T-cell (primary cell): ENCODE data around the gene NPAS3. TPM values are rescaled to one million over a fixed set of nuclear protein-coding genes. Genes with fewer than 3 reads are reported as not detected.

Experiments used
- ATAC-seq, 4 experiments: fragments of 200-7000 bp in 3 of 4; fragments of 150-1000 bp in 1 of 4; cut with Tn5 transposase; replicated peaks in 1 of 4; 1 replicate in 3 of 4; 2 replicates in 1 of 4; pipeline ENCODE4 v1.10.0; 2021; ENCODE audit warnings: moderate library complexity in 3 of 4, mild to moderate bottlenecking in 2 of 4, moderate number of reproducible peaks in 1 of 4
- CTCF ChIA-PET, 2 donors: fragments of 300-600 bp; sonication (Branson Sonifier 250); formaldehyde crosslinking; loops; one replicate each; lab custom pipeline; 2022; ENCODE audit warnings: antibody characterized with exemption in 2 of 2; lab: Charles Lee
- POLR2A ChIA-PET, 2 donors: fragments of 300-600 bp; sonication (Branson Sonifier 250); formaldehyde crosslinking; loops; one replicate each; lab custom pipeline; 2022; ENCODE audit warnings: antibody characterized with exemption in 2 of 2; lab: Charles Lee
- DNase-seq, 35 experiments: peaks; one replicate each; pipeline versions ENCODE4 v3.0.0 to v3.0.0-alpha.2; 2013 to 2023
- H3K27ac ChIP-seq: one replicate; pipeline ENCODE4 v1.5.1; 2013; ENCODE audit warnings: low read length
- H3K27me3 ChIP-seq, 2 experiments: replicated peaks in 1 of 2; 1 replicate in 1 of 2; 2 replicates in 1 of 2; pipeline versions ENCODE4 v1.6.1 to v1.7.0; 2013; ENCODE audit warnings: low read length in 1 of 2, mixed read lengths in 1 of 2; ENCODE audit not compliant: control insufficient read depth in 2 of 2, insufficient read depth in 2 of 2; ENCODE audit errors: extremely low read depth in 1 of 2
- H3K36me3 ChIP-seq, 2 donors: 1 replicate in 1 of 2; 2 replicates in 1 of 2; pipeline versions ENCODE4 v1.6.1 to v1.7.0; 2013; ENCODE audit warnings: low read length in 1 of 2; ENCODE audit not compliant: control insufficient read depth in 2 of 2, insufficient read depth in 1 of 2; ENCODE audit errors: extremely low read depth in 1 of 2
- H3K4me1 ChIP-seq, 2 experiments: 1 replicate in 1 of 2; 2 replicates in 1 of 2; pipeline versions ENCODE4 v1.6.1 to v1.7.0; 2013; ENCODE audit warnings: low read length in 2 of 2, mixed read lengths in 1 of 2; ENCODE audit not compliant: insufficient read depth in 2 of 2, control insufficient read depth in 1 of 2; ENCODE audit errors: extremely low read depth in 1 of 2
- H3K4me3 ChIP-seq, 2 donors: 1 replicate in 1 of 2; 2 replicates in 1 of 2; pipeline versions ENCODE4 v1.5.1 to v1.7.0; 2013; ENCODE audit warnings: mild to moderate bottlenecking in 2 of 2, low read length in 1 of 2, moderate library complexity in 1 of 2; ENCODE audit not compliant: control insufficient read depth in 1 of 2; ENCODE audit errors: extremely low read depth in 1 of 2
- H3K9me3 ChIP-seq: 2 replicates; pipeline ENCODE4 v1.7.0; 2013
- H3K27ac Mint-ChIP-seq, 2 donors: one replicate each; pipeline ENCODE4 v1.8.0; 2020 to 2021; ENCODE audit warnings: mild to moderate bottlenecking in 2 of 2, mixed read lengths in 2 of 2
- H3K27me3 Mint-ChIP-seq, 2 donors: one replicate each; pipeline ENCODE4 v1.8.0; 2021 to 2022; ENCODE audit warnings: mixed read lengths in 2 of 2
- H3K36me3 Mint-ChIP-seq: one replicate; pipeline ENCODE4 v1.8.0; 2021; ENCODE audit warnings: mixed read lengths
- H3K4me1 Mint-ChIP-seq, 3 donors: one replicate each; pipeline ENCODE4 v1.8.0; 2020 to 2022; ENCODE audit warnings: mixed read lengths in 3 of 3, mild to moderate bottlenecking in 1 of 3
- H3K4me3 Mint-ChIP-seq, 3 donors: one replicate each; pipeline ENCODE4 v1.8.0; 2020 to 2022; ENCODE audit warnings: mild to moderate bottlenecking in 3 of 3, mixed read lengths in 3 of 3, moderate library complexity in 3 of 3
- H3K9me3 Mint-ChIP-seq, 3 donors: one replicate each; pipeline ENCODE4 v1.8.0; 2020 to 2022; ENCODE audit warnings: mixed read lengths in 3 of 3
- WGBS: methylation state at CpG from one replicate; pipeline ENCODE4 v1.1.5; 2013; ENCODE audit warnings: missing lambda C conversion rate; ENCODE audit not compliant: insufficient coverage; 5-methylcytosine and 5-hydroxymethylcytosine counted together
- total RNA-seq, 35 experiments: library from RNA in 6 of 35; stranded (reverse) in 6 of 35; fragments of 120-200 nt in 1 of 35; gene quantifications; one replicate each; pipeline versions ENCODE4 v1.2.1 to v1.2.4 and lab custom pipeline; 2013 to 2026

Gene NPAS3
- total RNA-seq, 5 donors from 2014 or later (not counting 1 experiment from before 2014, with no cell fraction given) = 0.10 TPM; not detected in 4

DNA sequence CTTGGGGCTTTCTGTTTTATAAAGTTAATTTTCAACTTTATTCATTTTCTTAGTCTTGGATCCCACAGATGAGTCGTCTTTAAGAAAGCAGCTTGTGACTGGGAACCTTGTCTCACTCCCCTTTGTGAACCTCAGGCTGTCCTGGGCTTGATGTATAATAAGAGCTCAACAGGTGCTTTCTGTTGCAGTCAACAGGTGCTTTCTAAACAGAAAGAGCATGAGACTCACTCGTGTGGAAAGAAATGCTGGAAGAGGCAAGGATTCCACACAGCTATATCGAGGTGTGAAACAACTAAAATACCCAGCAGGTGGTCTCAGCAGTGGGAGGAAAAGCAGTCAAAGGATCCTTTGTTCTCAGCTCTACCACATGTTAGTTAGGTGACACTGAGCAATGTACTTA, 613.3 kb downstream of the NPAS3 start:
- H3K27ac Mint-ChIP-seq = no peak overlapping the region
- POLR2A ChIA-PET = no interaction called here
- no peaks in the 10 kb centered on the region for H3K9me3 Mint-ChIP-seq
- H3K36me3 Mint-ChIP-seq = no peaks in the 10 kb centered on the region
- no peaks in the 10 kb centered on the region for H3K9me3 ChIP-seq
- H3K4me3 ChIP-seq = no peak overlapping the region
- ATAC-seq (no peak), DNase-seq (no peak)
- CTCF ChIA-PET = no interaction called here
- H3K27me3 ChIP-seq = no peaks in the 10 kb centered on the region
- no peaks in the 10 kb centered on the region for H3K4me1 ChIP-seq
- H3K36me3 ChIP-seq = no peaks in the 10 kb centered on the region
- no peaks in the 10 kb centered on the region for H3K4me1 Mint-ChIP-seq
- H3K4me3 Mint-ChIP-seq = no peak overlapping the region
- 56% methylated on average over 1 of the region's 3 CpGs for WGBS
- no peaks in the 10 kb centered on the region for H3K27me3 Mint-ChIP-seq
- no peak overlapping the region for H3K27ac ChIP-seq

DNA sequence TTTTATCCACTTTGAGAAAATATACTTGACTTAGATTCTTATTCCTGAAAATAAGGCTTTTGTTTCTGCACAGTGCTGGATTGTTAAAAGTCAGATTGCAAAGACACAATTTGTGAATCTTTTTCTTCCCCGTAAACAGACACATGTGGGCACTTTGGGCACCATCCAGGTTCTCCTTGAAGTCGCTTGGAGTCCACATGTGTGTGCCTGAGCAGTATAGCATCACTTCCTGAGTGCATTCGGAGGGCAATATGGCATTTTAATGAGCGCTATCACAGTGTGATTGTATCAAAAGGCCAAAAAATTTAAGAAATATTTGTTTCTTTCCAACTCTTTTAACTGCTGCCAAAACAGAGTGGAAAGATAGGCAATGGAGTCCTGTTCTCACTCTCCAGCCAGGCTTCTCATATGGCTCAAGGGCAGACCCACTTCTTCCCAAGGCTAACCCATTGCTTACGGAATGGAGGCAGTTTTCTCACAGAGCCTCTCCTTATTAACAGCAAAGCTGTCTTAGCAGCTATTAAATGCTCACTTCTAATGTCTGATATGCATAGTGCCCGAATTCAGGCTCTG, 615.1 kb downstream of the NPAS3 start:
- DNase-seq (no peak), ATAC-seq (no peak)
- POLR2A ChIA-PET = no interaction called here
- Mint-ChIP-seq H3K9me3 (no peaks in the 10 kb centered on the region), H3K4me1 (no peaks in the 10 kb centered on the region), H3K4me3 (no peak overlapping the region), H3K36me3 (no peaks in the 10 kb centered on the region), H3K27me3 (no peaks in the 10 kb centered on the region), H3K27ac (no peak overlapping the region)
- H3K4me1 ChIP-seq = no peaks in the 10 kb centered on the region
- WGBS = 46% methylated on average over 3 of the region's 6 CpGs
- H3K27ac ChIP-seq = no peak overlapping the region
- CTCF ChIA-PET = no interaction called here
- no peak overlapping the region for H3K4me3 ChIP-seq
- H3K27me3 ChIP-seq = no peaks in the 10 kb centered on the region
- H3K9me3 ChIP-seq = no peaks in the 10 kb centered on the region
- H3K36me3 ChIP-seq = no peaks in the 10 kb centered on the region

DNA sequence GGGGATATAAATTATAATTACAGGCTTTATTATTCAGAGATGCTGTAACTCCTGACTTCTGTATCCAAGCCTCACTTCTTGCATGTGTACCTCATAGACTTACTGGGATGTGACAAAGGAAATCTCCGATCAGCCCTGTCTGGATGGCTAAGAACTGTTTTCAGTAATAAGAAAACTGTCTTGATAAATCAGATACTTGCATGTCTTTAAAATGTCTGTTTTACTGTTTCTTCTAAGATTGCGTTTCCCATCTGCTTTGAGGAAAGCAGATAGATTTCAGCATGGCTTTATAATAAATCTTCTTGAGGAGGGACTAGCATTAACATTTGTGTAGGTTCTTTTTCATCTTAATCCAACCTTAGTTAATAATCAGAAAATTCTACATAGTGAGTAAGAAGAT, 616.3 kb downstream of the NPAS3 start:
- DNase-seq = no peak
- ChIA-PET CTCF (no interaction called here), POLR2A (no interaction called here)
- WGBS = no CpG with 5 or more reads among the region's 2 CpGs
- peaks cover 0 to 3% (median 0%) of the 10 kb centered on the region in 3 donors for H3K9me3 Mint-ChIP-seq
- H3K36me3 Mint-ChIP-seq = no peaks in the 10 kb centered on the region
- no peak for ATAC-seq
- H3K9me3 ChIP-seq = no peaks in the 10 kb centered on the region
- no peak overlapping the region for H3K27ac Mint-ChIP-seq
- H3K4me3 Mint-ChIP-seq = no peak overlapping the region
- no peak overlapping the region for H3K27ac ChIP-seq
- H3K4me1 Mint-ChIP-seq = no peaks in the 10 kb centered on the region
- H3K27me3 Mint-ChIP-seq = peaks cover 0 to 1% of the 10 kb centered on the region in 2 donors
- no peaks in the 10 kb centered on the region for H3K27me3 ChIP-seq
- H3K4me3 ChIP-seq = no peak overlapping the region
- no peaks in the 10 kb centered on the region for H3K36me3 ChIP-seq
- H3K4me1 ChIP-seq = no peaks in the 10 kb centered on the region

DNA sequence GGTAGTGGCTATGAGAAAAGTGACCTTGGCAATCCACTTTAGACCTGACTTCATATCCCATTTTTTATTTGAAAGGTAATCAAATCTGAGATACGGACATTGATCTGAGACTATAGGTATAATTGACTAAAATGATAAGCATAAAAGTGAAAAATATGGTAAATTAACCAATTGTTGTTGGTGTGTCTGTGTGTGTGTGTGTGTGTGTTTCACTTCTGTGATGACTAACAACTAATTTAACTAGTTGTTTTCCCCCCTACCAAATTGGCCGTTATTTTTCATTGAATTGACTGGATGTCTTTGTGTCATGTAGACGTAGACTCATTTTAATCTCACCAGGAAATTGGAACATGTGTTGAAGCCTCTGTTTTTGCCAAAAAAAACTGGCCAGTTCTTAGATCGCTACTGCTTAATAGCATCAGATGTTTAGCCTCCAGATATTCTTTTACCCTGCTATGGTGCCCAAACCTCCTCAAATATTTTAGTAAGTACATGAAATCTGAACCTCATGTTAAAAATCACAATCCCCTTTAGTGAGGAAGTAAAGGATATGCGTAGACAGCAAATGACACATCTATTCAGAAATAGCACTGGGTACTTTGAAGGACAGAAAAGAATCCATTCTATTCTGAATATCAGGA, 617.2 kb downstream of the NPAS3 start:
- H3K27ac Mint-ChIP-seq = no peak overlapping the region
- no peak overlapping the region for H3K27ac ChIP-seq
- H3K4me3 Mint-ChIP-seq = no peak overlapping the region
- H3K4me1 Mint-ChIP-seq = no peaks in the 10 kb centered on the region
- H3K27me3 ChIP-seq = no peaks in the 10 kb centered on the region
- H3K4me1 ChIP-seq = no peaks in the 10 kb centered on the region
- no peak for ATAC-seq
- DNase-seq = no peak
- peaks cover 1 to 3% of the 10 kb centered on the region in 2 donors for H3K27me3 Mint-ChIP-seq
- H3K9me3 ChIP-seq = no peaks in the 10 kb centered on the region
- ChIA-PET CTCF (no interaction called here), POLR2A (no interaction called here)
- H3K4me3 ChIP-seq = no peak overlapping the region
- no peaks in the 10 kb centered on the region for H3K36me3 Mint-ChIP-seq
- H3K36me3 ChIP-seq = no peaks in the 10 kb centered on the region
- WGBS = no CpG with 5 or more reads among the region's 5 CpGs
- H3K9me3 Mint-ChIP-seq = peaks cover 0 to 3% (median 0%) of the 10 kb centered on the region in 3 donors

DNA sequence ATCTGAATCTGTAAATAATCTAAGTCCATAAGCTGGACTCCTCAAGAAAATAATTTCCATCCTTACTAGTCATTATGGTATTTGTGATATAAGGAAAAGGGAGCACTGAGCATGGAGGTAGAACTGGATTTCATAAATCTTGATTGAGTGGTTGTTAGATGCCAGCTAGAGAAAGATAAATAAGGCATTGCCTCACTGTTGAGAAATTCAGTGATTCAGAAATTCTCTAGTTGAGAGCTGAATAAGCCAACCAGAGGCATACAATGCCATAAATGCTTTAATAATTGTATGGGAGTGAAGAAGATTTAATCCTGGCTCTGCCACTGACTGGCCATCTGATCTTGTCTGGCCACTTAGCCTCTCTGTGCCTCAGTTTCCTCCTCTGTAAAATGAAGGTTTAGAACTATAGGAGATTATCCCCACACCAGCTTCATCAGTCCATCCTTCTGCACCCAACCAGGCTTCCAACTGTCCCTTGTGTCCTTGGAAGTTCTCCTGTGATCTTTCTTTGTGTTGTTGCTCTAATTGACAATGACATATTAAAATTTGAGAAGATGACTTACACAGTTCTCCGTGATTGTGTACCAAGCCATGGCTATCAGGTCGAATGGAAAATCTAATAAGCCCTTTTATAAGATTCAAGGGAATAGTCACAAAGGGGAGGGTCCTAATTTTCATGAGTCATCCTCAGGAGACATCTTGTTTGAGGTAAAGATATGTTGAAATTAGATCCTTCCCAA, 617.9 kb downstream of the NPAS3 start:
- CTCF ChIA-PET = no interaction called here
- H3K36me3 Mint-ChIP-seq = no peaks in the 10 kb centered on the region
- no peak for DNase-seq

DNA sequence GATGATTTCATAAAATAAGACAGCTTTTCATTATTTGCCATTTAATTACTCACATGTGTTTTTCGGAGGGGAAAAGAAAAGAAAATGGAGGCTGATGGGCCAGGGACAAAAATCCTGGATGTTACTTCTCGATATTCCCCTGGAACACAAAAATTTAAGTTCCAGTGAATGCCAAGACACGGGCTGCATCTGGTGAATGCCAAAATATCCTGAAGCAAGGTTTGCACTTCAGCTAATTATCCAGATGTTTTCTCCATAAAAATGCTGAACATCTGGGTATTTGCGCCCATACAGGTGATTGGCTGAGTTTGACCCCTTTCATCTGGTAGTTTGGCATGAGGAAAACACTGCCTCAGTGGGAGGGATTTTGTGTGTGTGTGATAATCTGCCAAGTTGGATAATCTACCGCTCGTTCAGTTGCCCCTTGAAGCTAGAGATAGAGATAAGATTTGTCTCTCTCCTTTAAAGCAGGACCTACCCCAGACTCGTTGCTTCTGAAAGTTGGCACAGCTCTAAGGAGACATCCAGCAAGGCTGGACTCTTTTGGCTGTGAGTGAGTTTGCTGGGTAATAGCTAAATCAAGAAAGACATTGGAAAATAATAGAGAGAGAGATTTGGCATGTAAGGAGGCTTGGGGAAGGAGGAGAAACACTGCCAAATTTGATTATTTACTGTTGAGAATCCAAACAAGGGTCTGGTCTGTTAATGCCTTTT, 622.2 kb downstream of the NPAS3 start:
- H3K27ac ChIP-seq = no peak overlapping the region
- Mint-ChIP-seq H3K27me3 (peaks cover 1 to 3% of the 10 kb centered on the region in 2 donors), H3K4me3 (no peak overlapping the region), H3K9me3 (peaks cover 0 to 3% (median 0%) of the 10 kb centered on the region in 3 donors), H3K36me3 (no peaks in the 10 kb centered on the region), H3K27ac (no peak overlapping the region), H3K4me1 (no peaks in the 10 kb centered on the region)
- no peak for ATAC-seq
- WGBS = 87% methylated on average over 3 of the region's 7 CpGs
- CTCF ChIA-PET = no interaction called here
- no peaks in the 10 kb centered on the region for H3K27me3 ChIP-seq
- H3K9me3 ChIP-seq = no peaks in the 10 kb centered on the region
- H3K36me3 ChIP-seq = no peaks in the 10 kb centered on the region
- no peaks in the 10 kb centered on the region for H3K4me1 ChIP-seq
- POLR2A ChIA-PET = no interaction called here
- no peak for DNase-seq
- H3K4me3 ChIP-seq = no peak overlapping the region

More for the DNA sequence above, 617.9 kb downstream of the NPAS3 start:
- Mint-ChIP-seq H3K27ac (no peak overlapping the region), H3K9me3 (peaks cover 0 to 3% (median 0%) of the 10 kb centered on the region in 3 donors), H3K4me1 (no peaks in the 10 kb centered on the region), H3K4me3 (no peak overlapping the region), H3K27me3 (peaks cover 1 to 3% of the 10 kb centered on the region in 2 donors)
- H3K4me3 ChIP-seq = no peak overlapping the region
- H3K36me3 ChIP-seq = no peaks in the 10 kb centered on the region
- POLR2A ChIA-PET = no interaction called here
- no CpG with 5 or more reads among the region's 2 CpGs for WGBS
- no peak for ATAC-seq
- H3K9me3 ChIP-seq = no peaks in the 10 kb centered on the region
- H3K4me1 ChIP-seq = no peaks in the 10 kb centered on the region
- no peak overlapping the region for H3K27ac ChIP-seq
- no peaks in the 10 kb centered on the region for H3K27me3 ChIP-seq
